Breast epithelium (tissue), 4 donors: ENCODE data around the gene KIAA0040. TPM values are rescaled to one million over a fixed set of nuclear protein-coding genes. Genes with fewer than 3 reads are reported as not detected.

ENCODE experiments used
- DNase-seq, 2 donors: peaks; one replicate each; pipeline ENCODE4 v3.0.0-alpha.2; 2019; ENCODE audit warnings: low spot score in 2 of 2
- H3K27ac ChIP-seq, 2 donors: fragments of 200-600 bp; sonication (generic) in 1 of 2; one replicate each; pipeline ENCODE4 v1.5.1; 2016 to 2019; ENCODE audit warnings: mild to moderate bottlenecking in 1 of 2
- H3K27me3 ChIP-seq, 2 donors: fragments of 200-600 bp; sonication (generic) in 1 of 2; one replicate each; pipeline versions ENCODE4 v1.5.1 to v1.6.0; 2017 to 2019; ENCODE audit warnings: control low read depth in 1 of 2, mild to moderate bottlenecking in 1 of 2
- H3K36me3 ChIP-seq: fragments of 200-600 bp; one replicate; pipeline ENCODE4 v1.5.1; 2019
- H3K4me1 ChIP-seq, 2 donors: fragments of 200-600 bp; sonication (generic); one replicate each; pipeline ENCODE4 v1.5.1; 2016 to 2019; ENCODE audit warnings: control low read depth in 1 of 2
- H3K4me3 ChIP-seq, 3 donors: fragments of 200-600 bp; sonication (generic); 1 replicate in 2 of 3; 2 replicates in 1 of 3; pipeline ENCODE4 v1.5.1; 2016 to 2019; ENCODE audit warnings: mild to moderate bottlenecking in 3 of 3, moderate library complexity in 2 of 3
- H3K9me3 ChIP-seq, 2 donors: fragments of 200-600 bp; sonication (generic) in 1 of 2; one replicate each; pipeline ENCODE4 v1.5.1; 2016 to 2019; ENCODE audit warnings: control low read depth in 1 of 2
- CTCF ChIP-seq, 3 donors: fragments of 450-650 bp; IDR thresholded peaks; one replicate each; pipeline ENCODE4 v1.5.1; 2016 to 2017; ENCODE audit warnings: antibody characterized with exemption in 3 of 3, mild to moderate bottlenecking in 3 of 3, moderate library complexity in 3 of 3
- POLR2A ChIP-seq: fragments of 450-650 bp; IDR thresholded peaks from one replicate; pipeline ENCODE4 v1.6.1; 2016; ENCODE audit warnings: antibody characterized with exemption, mild to moderate bottlenecking, moderate library complexity
- POLR2AphosphoS5 ChIP-seq, 3 donors: sonication (generic); formaldehyde crosslinking; IDR thresholded peaks; one replicate each; pipeline ENCODE4 v1.6.1; 2017; ENCODE audit warnings: antibody characterized with exemption in 3 of 3
- intact Hi-C: fragments of 100-400 bp; cut with DNase I; formaldehyde crosslinking; loops from one replicate; pipeline ENCODE4 v1.15.1; 2023; ENCODE audit warnings: low total_unique reads
- total RNA-seq, 3 donors: library from RNA; depleted of rRNA; stranded (reverse); fragments of >200 nt; gene quantifications; one replicate each; pipeline ENCODE4 v1.1.0, GENCODE V29; 2016

Gene KIAA0040
- total RNA-seq, 3 donors from 2014 or later: 43.6 to 160 (median 56.9) TPM

DNA sequence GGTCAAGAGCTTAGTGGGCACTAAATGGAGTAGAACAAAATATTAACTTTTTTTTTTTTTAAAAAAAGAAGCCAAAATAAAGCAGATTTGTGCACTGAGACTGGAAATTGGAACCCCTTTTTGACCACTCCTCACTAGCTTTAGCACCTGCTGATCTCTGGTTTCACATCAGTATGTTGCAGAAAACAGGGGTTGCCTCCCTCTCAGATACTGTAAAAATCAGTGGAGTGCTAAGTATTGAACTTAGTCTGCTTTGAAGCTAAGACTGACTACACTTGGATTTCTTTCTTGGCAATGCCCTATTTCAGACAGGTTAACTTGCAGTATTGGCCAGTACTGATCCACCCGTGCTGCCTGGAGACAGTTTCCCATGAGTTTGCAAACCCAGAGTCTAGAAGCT is 2.7 kb upstream of the KIAA0040 start:
- H3K9me3 ChIP-seq: no peaks in the 10 kb centered on the region
- H3K4me3 ChIP-seq: no peak overlapping the region
- no peak for DNase-seq
- H3K36me3 ChIP-seq: no peaks in the 10 kb centered on the region
- intact Hi-C loops: no loop called here
- H3K4me1 ChIP-seq: peaks cover 0 to 4% of the 10 kb centered on the region in 2 donors
- no peaks in the 10 kb centered on the region for H3K27me3 ChIP-seq
- peak overlapping the region; percentile 11 to 59 for H3K27ac ChIP-seq
- no peak for TF ChIP-seq CTCF (IDR thresholded peaks at IDR 0.05)
- TF ChIP-seq POLR2A: no peak
- TF ChIP-seq POLR2AphosphoS5 (IDR thresholded peaks at IDR 0.05): no peak

GRCh38 chr1:175193527-175193910 is 943 bp upstream of the KIAA0040 start:
- peak overlapping the region; percentile 96 to 97 for H3K27ac ChIP-seq
- intact Hi-C loops: no loop called here

DNA sequence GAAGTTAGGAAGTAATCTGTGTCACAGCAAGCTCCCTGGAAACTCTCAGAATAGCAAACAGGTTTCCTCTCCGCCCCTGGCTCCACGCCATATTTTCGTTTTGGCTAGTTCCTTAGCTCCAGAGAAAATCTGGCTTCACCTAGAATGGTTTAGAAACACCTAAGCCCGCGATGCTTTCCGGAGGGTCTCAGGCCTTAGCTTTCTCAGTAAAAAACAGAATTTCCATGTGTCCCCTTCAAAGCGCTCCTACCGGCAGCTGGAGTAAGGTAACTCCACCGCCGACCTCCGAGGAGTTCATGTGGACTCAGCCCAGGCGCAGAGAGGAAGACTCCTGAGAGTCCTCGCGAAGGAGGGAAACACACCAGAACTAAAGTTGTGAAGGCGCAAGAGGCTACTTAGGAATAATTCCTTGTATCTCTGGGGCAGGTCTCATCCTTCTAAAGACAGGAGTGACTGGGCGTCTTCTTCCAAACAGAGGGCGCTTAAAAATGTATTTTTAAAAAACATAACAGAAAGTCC is 406 bp downstream of the KIAA0040 start:
- Histone ChIP-seq H3K4me3 (peak overlapping the region; percentile 54 to 75 (median 69)), H3K36me3 (no peaks in the 10 kb centered on the region), H3K27ac (peak overlapping the region; percentile 96 to 97), H3K4me1 (peaks cover 0 to 4% of the 10 kb centered on the region in 2 donors), H3K27me3 (no peaks in the 10 kb centered on the region), H3K9me3 (no peaks in the 10 kb centered on the region)
- intact Hi-C loops: no loop called here
- peak; percentile 70 to 85 for DNase-seq
- TF ChIP-seq POLR2AphosphoS5 (IDR thresholded peaks at IDR 0.05) (peak in 2 of 3 donors; percentile 20 to 37), CTCF (IDR thresholded peaks at IDR 0.05) (peak in 1 of 3 donors; percentile 10), POLR2A (no peak)

More at GRCh38 chr1:175193527-175193910, 943 bp upstream of the KIAA0040 start:
- H3K36me3 ChIP-seq: no peaks in the 10 kb centered on the region
- H3K4me1 ChIP-seq: peaks cover 0 to 4% of the 10 kb centered on the region in 2 donors
- H3K4me3 ChIP-seq: peak overlapping the region; percentile 54 to 75 (median 69)
- DNase-seq: no peak
- no peaks in the 10 kb centered on the region for H3K27me3 ChIP-seq
- no peaks in the 10 kb centered on the region for H3K9me3 ChIP-seq
- no peak for TF ChIP-seq POLR2A
- no peak for TF ChIP-seq POLR2AphosphoS5 (IDR thresholded peaks at IDR 0.05)
- TF ChIP-seq CTCF (IDR thresholded peaks at IDR 0.05): no peak

DNA sequence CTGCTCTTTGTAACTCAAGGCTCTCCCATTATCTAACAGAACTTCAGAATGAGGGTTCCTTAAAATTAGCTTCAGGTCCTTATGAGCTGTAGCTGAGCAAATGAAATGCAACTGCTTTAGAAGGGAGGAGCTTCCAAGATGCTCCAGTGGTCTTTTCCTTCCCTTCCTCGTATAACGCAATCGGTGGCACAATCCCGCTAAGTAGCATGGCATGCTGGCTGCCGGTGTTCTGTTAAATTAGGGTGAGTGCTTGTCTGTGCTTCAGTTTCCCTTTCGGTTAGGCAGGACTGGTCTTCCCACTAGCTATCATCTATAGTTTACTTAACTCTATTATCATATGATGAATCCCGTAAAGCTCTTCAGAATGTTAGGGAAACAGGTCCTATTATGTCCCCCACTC is 917 bp downstream of the KIAA0040 start:
- intact Hi-C loops: no loop called here
- H3K36me3 ChIP-seq: no peaks in the 10 kb centered on the region
- H3K27me3 ChIP-seq: no peaks in the 10 kb centered on the region
- H3K4me3 ChIP-seq: peak overlapping the region; percentile 54 to 75 (median 69)
- peak overlapping the region; percentile 96 to 97 for H3K27ac ChIP-seq
- DNase-seq: no peak
- H3K9me3 ChIP-seq: no peaks in the 10 kb centered on the region
- peaks cover 0 to 4% of the 10 kb centered on the region in 2 donors for H3K4me1 ChIP-seq
- TF ChIP-seq POLR2A: no peak
- no peak for TF ChIP-seq POLR2AphosphoS5 (IDR thresholded peaks at IDR 0.05)
- no peak for TF ChIP-seq CTCF (IDR thresholded peaks at IDR 0.05)

DNA sequence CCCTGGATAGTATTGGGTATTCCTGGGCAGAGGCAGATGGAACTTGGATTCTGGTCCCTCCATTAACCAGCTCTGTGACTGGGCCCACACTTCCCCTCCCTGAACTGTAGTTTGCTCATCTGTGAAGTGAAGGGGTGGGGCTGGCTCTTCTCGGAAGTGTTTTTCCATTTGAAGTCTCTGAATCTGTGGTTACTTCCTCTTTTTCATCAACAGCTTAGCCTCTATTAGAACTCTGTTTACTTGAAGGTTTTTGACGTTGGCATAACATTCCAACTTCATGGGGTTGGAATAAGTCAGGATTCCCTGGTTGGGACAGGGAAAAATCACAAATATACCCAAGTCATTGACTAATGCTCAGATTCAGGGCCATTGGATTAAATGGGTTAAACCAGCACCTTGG is 3.6 kb downstream of the KIAA0040 start:
- intact Hi-C loops: no loop called here
- no peaks in the 10 kb centered on the region for H3K36me3 ChIP-seq
- peak overlapping the region in 1 of 2 donors; percentile 70 for H3K27ac ChIP-seq
- no peak for TF ChIP-seq POLR2AphosphoS5 (IDR thresholded peaks at IDR 0.05)
- no peak for TF ChIP-seq CTCF (IDR thresholded peaks at IDR 0.05)
- TF ChIP-seq POLR2A: no peak
- H3K4me1 ChIP-seq: peaks cover 0 to 4% of the 10 kb centered on the region in 2 donors
- H3K27me3 ChIP-seq: no peaks in the 10 kb centered on the region
- DNase-seq: no peak
- H3K9me3 ChIP-seq: no peaks in the 10 kb centered on the region
- peak overlapping the region in 1 of 3 donors; percentile 34 for H3K4me3 ChIP-seq
